GM21717 (cell line): Measurements from ENCODE around the gene ADAMTS17.
A peak's percentile ranks its signal among the peaks of the same experiment; 100 is the strongest.
"Not testable (repeated sequence)": the region's sequence is repeated elsewhere in the genome, so short reads cannot be mapped to it uniquely, and the experiment has no call there.

Source experiments
- ATAC-seq: cut with Tn5 transposase; IDR thresholded peaks from one replicate; pipeline ENCODE4 v1.9.1; 2021; ENCODE audit warnings: mild to moderate bottlenecking, moderate library complexity; ENCODE audit not compliant: unreplicated experiment

Gene ADAMTS17

DNA sequence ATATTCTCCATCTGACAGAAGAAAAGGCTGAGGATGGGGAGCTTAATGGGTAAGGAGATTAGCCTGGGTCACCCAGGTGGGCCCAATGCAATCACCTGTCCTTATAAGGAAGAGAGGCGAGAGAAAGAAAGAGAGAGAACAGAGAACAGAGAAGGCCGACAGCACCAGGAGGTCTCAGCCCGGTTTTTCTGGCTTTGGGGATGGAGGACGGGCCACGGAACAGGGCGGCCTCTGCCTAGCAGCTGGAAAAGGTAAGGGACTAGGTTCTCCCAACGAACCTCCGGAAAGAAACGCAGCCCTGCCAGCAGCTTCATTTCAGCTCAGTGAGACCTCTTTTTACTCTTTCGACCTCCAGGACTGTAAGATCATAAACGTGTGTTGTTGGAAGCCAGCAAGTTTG is 412.5 kb downstream of the ADAMTS17 start:
- no peak for ATAC-seq

DNA sequence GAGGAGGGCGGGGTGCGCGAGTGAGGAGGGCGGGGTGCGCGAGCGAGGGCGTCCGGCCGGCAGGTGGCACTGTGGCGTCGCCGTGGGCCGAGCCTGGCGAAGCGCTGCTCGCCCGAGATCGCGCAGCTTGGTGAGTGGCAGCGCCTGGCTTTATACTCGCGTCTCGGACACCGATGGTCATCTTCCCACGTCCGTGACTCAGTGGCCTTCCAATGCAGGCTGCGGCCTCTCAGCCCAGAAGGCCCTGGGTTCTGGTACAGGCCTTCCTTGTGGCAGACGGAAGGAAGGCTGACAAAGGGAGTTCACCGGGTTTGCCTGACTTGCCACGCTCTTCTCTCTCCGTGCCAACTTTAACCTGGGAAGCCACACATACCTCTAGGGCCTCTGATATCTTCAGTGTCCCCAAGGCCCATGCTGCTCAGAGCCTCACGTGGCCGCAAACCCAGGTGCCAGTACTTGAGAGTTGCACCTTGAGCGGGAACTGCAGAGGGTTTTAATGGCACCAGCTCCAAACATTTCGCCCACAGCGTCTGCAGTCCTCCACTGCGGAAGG is 413.3 kb downstream of the ADAMTS17 start:
- ATAC-seq: peak; percentile 90

DNA sequence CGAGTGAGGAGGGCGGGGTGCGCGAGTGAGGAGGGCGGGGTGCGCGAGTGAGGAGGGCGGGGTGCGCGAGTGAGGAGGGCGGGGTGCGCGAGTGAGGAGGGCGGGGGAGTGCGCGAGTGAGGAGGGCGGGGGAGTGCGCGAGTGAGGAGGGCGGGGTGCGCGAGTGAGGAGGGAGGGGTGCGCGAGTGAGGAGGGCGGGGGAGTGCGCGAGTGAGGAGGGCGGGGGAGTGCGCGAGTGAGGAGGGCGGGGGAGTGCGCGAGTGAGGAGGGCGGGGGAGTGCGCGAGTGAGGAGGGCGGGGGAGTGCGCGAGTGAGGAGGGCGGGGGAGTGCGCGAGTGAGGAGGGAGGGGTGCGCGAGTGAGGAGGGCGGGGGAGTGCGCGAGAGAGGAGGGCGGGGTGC is 415.2 kb downstream of the ADAMTS17 start:
- not testable (repeated sequence) for ATAC-seq

DNA sequence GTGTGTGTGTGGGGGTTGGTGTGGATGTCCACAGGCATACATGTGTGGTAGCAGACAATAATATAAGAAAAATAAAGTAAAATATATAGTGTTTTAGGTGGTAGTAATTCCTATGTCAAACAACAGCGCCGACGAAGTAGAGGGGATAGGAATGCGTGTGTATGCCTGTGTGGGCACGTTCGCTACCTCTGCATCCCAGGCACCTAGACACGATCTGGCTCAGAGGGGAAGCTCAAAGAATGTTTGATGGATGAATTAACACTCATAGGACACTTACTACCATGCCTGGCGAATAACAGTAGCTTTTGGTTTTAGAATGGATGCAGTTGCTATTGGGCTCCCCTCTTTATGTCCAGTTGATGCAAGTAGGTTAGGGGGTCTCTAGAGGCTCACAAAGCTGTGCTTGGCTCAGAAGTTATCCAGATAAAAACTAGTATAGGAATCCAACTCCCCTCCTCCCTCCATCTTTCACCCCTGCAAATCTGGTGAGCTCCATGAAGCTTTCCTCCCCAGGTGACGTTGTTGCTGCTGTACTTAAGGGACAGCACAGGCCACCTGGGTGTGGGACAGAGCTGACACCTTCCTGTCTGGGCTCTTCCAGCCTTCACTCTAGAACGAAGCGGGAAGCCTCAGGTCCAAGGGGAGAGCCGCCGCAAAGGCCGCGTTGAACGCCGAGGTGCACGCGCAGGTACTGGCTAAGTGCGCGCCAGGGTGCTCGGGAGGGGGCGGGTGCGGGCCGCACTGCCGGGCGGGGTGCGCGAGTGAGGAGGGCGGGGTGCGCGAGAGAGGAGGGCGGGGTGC is 415.9 kb downstream of the ADAMTS17 start:
- ATAC-seq: peak; percentile 34

DNA sequence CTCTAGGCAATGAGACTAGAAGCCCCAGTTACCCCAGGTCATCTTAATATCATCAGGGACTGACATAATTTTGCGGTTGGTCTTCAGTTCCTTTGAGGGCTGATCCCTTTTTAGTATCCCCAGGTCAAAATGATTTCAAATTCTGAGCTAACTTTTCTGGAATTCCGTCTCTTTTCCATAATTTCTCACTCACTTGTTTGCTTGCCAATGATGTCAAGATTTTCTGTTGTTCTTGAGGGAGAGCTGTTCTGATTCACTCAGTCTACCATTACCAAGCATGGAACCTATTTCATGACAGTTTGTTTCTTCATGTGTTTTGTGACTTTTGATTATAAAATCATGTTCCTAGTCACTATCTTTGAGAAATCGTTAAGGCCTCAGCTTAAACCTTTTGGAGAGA is 418.1 kb downstream of the ADAMTS17 start:
- no peak for ATAC-seq
